GM18519 (cell line): Measurements from ENCODE around the gene ERGIC1.
A peak's percentile ranks its signal among the peaks of the same experiment; 100 is the strongest.

Source experiments
- ATAC-seq: cut with Tn5 transposase; IDR thresholded peaks from one replicate; pipeline ENCODE4 v1.9.1; 2021; ENCODE audit warnings: mild to moderate bottlenecking, moderate library complexity; ENCODE audit not compliant: unreplicated experiment, low FRiP score

ERGIC1 gene

GRCh38 chr5:172956936-172957335 lies 122.9 kb downstream of the ERGIC1 start:
- ATAC-seq: no peak

GRCh38 chr5:172957458-172957857 lies 123.4 kb downstream of the ERGIC1 start:
- ATAC-seq: no peak

- ATAC-seq: no peak
Measured at GRCh38 chr5:172958331-172959046, 124.4 kb downstream of the ERGIC1 start.

- no peak for ATAC-seq
Measured at GRCh38 chr5:172959824-172960799, 126.1 kb downstream of the ERGIC1 start.

GRCh38 chr5:172969921-172970320 lies 135.9 kb downstream of the ERGIC1 start:
- no peak for ATAC-seq

- no peak for ATAC-seq
Measured at GRCh38 chr5:172971482-172971881, 137.4 kb downstream of the ERGIC1 start.

- no peak for ATAC-seq
Measured at GRCh38 chr5:172972552-172972951, 138.5 kb downstream of the ERGIC1 start.

GRCh38 chr5:172973127-172973916 lies 139.3 kb downstream of the ERGIC1 start:
- no peak for ATAC-seq

- ATAC-seq: no peak
Measured at GRCh38 chr5:172973931-172974330, 139.9 kb downstream of the ERGIC1 start.

GRCh38 chr5:172975289-172975688 lies 141.2 kb downstream of the ERGIC1 start:
- ATAC-seq: no peak

- no peak for ATAC-seq
Measured at GRCh38 chr5:172979778-172980177, 145.7 kb downstream of the ERGIC1 start.

- ATAC-seq: no peak
Measured at GRCh38 chr5:172981931-172982330, 147.9 kb downstream of the ERGIC1 start.

- peak; percentile 75 for ATAC-seq
Measured at GRCh38 chr5:172983542-172984243, 149.6 kb downstream of the ERGIC1 start, which contains the start of gene ATP6V0E1. ATP6V0E1 (plus strand) TSS chr5:172983771; CDS start chr5:172983861, 90 bp downstream.

- peak; percentile 46 for ATAC-seq
Measured at GRCh38 chr5:172984244-172984953, 150.3 kb downstream of the ERGIC1 start.

GRCh38 chr5:172985596-172985995 lies 151.5 kb downstream of the ERGIC1 start:
- no peak for ATAC-seq

GRCh38 chr5:172988276-172988675 lies 154.2 kb downstream of the ERGIC1 start:
- no peak for ATAC-seq

- no peak for ATAC-seq
Measured at GRCh38 chr5:172990776-172991175, 156.7 kb downstream of the ERGIC1 start.

- ATAC-seq: no peak
Measured at GRCh38 chr5:172994405-172994804, 160.4 kb downstream of the ERGIC1 start.

GRCh38 chr5:172999372-172999973 lies 165.4 kb downstream of the ERGIC1 start:
- ATAC-seq: no peak
